Trophoblast cell (in vitro differentiated cells and primary cell): ENCODE results near the gene LUZP1.
A peak's percentile ranks its signal among the peaks of the same experiment; 100 is the strongest.

Experiments
- DNase-seq, 2 donors: peaks; one replicate each; pipeline ENCODE4 v3.0.0-alpha.2; 2016
- H2AFZ ChIP-seq: 2 replicates; pipeline ENCODE4 v1.6.1; 2013; ENCODE audit warnings: low read length, moderate library complexity, mild to moderate bottlenecking; ENCODE audit not compliant: insufficient read depth, poor library complexity
- H2AK5ac ChIP-seq: 2 replicates; pipeline ENCODE4 v1.6.1; 2013; ENCODE audit warnings: mild to moderate bottlenecking, low read length
- H2BK120ac ChIP-seq: 2 replicates; pipeline ENCODE4 v1.6.1; 2013; ENCODE audit warnings: low read length, mild to moderate bottlenecking, moderate library complexity; ENCODE audit not compliant: insufficient read depth, poor library complexity
- H2BK12ac ChIP-seq: 2 replicates; pipeline ENCODE4 v1.6.1; 2013; ENCODE audit warnings: mild to moderate bottlenecking, low read length, moderate library complexity
- H2BK5ac ChIP-seq: 2 replicates; pipeline ENCODE4 v1.6.1; 2013; ENCODE audit warnings: low read length, low read depth, moderate library complexity, mild to moderate bottlenecking; ENCODE audit not compliant: poor library complexity
- H3K14ac ChIP-seq: 2 replicates; pipeline ENCODE4 v1.6.1; 2013; ENCODE audit warnings: mild to moderate bottlenecking, low read length
- H3K18ac ChIP-seq: 2 replicates; pipeline ENCODE4 v1.6.1; 2013; ENCODE audit warnings: mild to moderate bottlenecking, low read length
- H3K23ac ChIP-seq: 2 replicates; pipeline ENCODE4 v1.6.1; 2013; ENCODE audit warnings: low read length
- H3K27ac ChIP-seq: 2 replicates; pipeline ENCODE4 v1.5.1; 2013; ENCODE audit warnings: low read depth, mild to moderate bottlenecking, inconsistent platforms, low read length, moderate library complexity
- H3K27me3 ChIP-seq: 2 replicates; pipeline ENCODE4 v1.6.1; 2013; ENCODE audit warnings: inconsistent platforms, mild to moderate bottlenecking, low read length, moderate library complexity; ENCODE audit not compliant: insufficient read depth
- H3K36me3 ChIP-seq, 2 experiments: 1 replicate in 1 of 2; 2 replicates in 1 of 2; pipeline ENCODE4 v1.6.1; 2013; ENCODE audit warnings: low read length in 2 of 2, mild to moderate bottlenecking in 2 of 2, moderate library complexity in 1 of 2; ENCODE audit not compliant: insufficient read depth in 2 of 2, control insufficient read depth in 1 of 2
- H3K4ac ChIP-seq: 2 replicates; pipeline ENCODE4 v1.6.1; 2013; ENCODE audit warnings: low read depth, mild to moderate bottlenecking, low read length, moderate library complexity
- H3K4me1 ChIP-seq, 2 experiments: 1 replicate in 1 of 2; 2 replicates in 1 of 2; pipeline ENCODE4 v1.6.1; 2013; ENCODE audit warnings: low read length in 2 of 2, mild to moderate bottlenecking in 2 of 2, moderate library complexity in 1 of 2; ENCODE audit not compliant: insufficient read depth in 2 of 2, control insufficient read depth in 1 of 2
- H3K4me2 ChIP-seq: 2 replicates; pipeline ENCODE4 v1.6.1; 2013; ENCODE audit warnings: inconsistent platforms, mild to moderate bottlenecking, low read length, moderate library complexity
- H3K4me3 ChIP-seq: 2 replicates; pipeline ENCODE4 v1.5.1; 2013; ENCODE audit warnings: mild to moderate bottlenecking, low read depth, low read length, inconsistent platforms
- H3K79me1 ChIP-seq: one replicate; pipeline ENCODE4 v1.6.1; 2013; ENCODE audit warnings: low read length
- H3K79me2 ChIP-seq: 2 replicates; pipeline ENCODE4 v1.6.1; 2013; ENCODE audit warnings: low read length, mild to moderate bottlenecking; ENCODE audit not compliant: control insufficient read depth, insufficient read depth, poor library complexity
- H3K9ac ChIP-seq: 2 replicates; pipeline ENCODE4 v1.6.1; 2013; ENCODE audit warnings: mild to moderate bottlenecking, low read length
- H3K9me3 ChIP-seq: 2 replicates; pipeline ENCODE4 v1.6.1; 2013; ENCODE audit warnings: low read depth, mild to moderate bottlenecking, control low read depth, inconsistent platforms, low read length; ENCODE audit not compliant: insufficient read depth
- H4K12ac ChIP-seq: 2 replicates; pipeline ENCODE4 v1.6.1; 2013; ENCODE audit warnings: low read depth, mild to moderate bottlenecking, low read length, moderate library complexity
- H4K8ac ChIP-seq: 2 replicates; pipeline ENCODE4 v1.6.1; 2013; ENCODE audit warnings: low read depth, mild to moderate bottlenecking, low read length, moderate library complexity
- H4K91ac ChIP-seq: one replicate; pipeline ENCODE4 v1.6.1; 2013; ENCODE audit warnings: low read depth, mild to moderate bottlenecking, low read length, moderate library complexity
- WGBS: extraction: QIAGEN DNeasy Blood & Tissue Kit; methylation state at CpG from one replicate; pipeline ENCODE4 v1.1.7; 2013; ENCODE audit warnings: missing lambda C conversion rate; ENCODE audit not compliant: insufficient read length, insufficient coverage; ENCODE audit errors: extremely low coverage; 5-methylcytosine and 5-hydroxymethylcytosine counted together

The LUZP1 gene

DNA sequence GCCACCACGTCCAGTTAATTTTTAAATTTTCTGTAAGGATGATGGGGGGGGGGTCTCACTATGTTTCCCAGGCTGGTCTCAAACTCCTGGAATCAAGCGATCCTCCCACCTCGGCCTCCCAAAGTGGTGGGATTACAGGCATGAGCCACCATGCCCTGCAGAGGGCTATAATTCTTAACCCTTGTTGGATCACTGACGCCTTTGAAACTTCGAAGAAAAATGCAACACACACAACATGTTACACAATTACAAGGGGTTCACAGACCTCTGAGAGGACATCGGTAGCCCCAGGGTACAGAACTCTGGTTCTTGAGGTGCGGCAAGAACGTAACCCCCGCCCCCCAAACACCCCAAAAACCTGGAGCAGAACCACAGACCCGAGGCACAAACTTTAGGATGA lies 8.4 kb upstream of the LUZP1 start:
- peak overlapping the region; percentile 71 for H3K18ac ChIP-seq
- peak overlapping the region; percentile 10 for H3K4ac ChIP-seq
- H3K36me3 ChIP-seq = no peaks in the 10 kb centered on the region
- DNase-seq = no peak
- H3K4me2 ChIP-seq = peak overlapping the region; percentile 77
- H2BK5ac ChIP-seq = peak overlapping the region; percentile 24
- peak overlapping the region; percentile 21 for H2BK12ac ChIP-seq
- H4K8ac ChIP-seq = no peak overlapping the region
- H3K9ac ChIP-seq = peak overlapping the region; percentile 4
- no peak overlapping the region for H2BK120ac ChIP-seq
- H4K12ac ChIP-seq = peak overlapping the region; percentile 3
- no peaks in the 10 kb centered on the region for H3K27me3 ChIP-seq
- peaks cover 7% of the 10 kb centered on the region for H3K79me1 ChIP-seq
- no CpG with 5 or more reads among the region's 10 CpGs for WGBS
- H3K14ac ChIP-seq = no peak overlapping the region
- H3K4me3 ChIP-seq = no peak overlapping the region
- no peak overlapping the region for H4K91ac ChIP-seq
- H3K9me3 ChIP-seq = no peaks in the 10 kb centered on the region
- H3K23ac ChIP-seq = no peak overlapping the region
- peak overlapping the region; percentile 75 for H2AFZ ChIP-seq
- no peak overlapping the region for H3K27ac ChIP-seq
- H2AK5ac ChIP-seq = no peak overlapping the region
- H3K4me1 ChIP-seq = peaks cover 0 to 6% of the 10 kb centered on the region in 2 experiments
- H3K79me2 ChIP-seq = no peaks in the 10 kb centered on the region

- H3K23ac ChIP-seq = no peak overlapping the region
- no CpG with 5 or more reads among the region's 1 CpG for WGBS
- no peak overlapping the region for H4K12ac ChIP-seq
- no peak overlapping the region for H4K91ac ChIP-seq
- H2AFZ ChIP-seq = no peak overlapping the region
- H3K9me3 ChIP-seq = no peaks in the 10 kb centered on the region
- peaks cover 10% of the 10 kb centered on the region for H3K79me1 ChIP-seq
- no peak overlapping the region for H3K27ac ChIP-seq
- H3K9ac ChIP-seq = no peak overlapping the region
- no peak overlapping the region for H3K4ac ChIP-seq
- no peak overlapping the region for H4K8ac ChIP-seq
- no peaks in the 10 kb centered on the region for H3K36me3 ChIP-seq
- peaks cover 3 to 8% of the 10 kb centered on the region in 2 experiments for H3K4me1 ChIP-seq
- H2AK5ac ChIP-seq = no peak overlapping the region
- H2BK5ac ChIP-seq = no peak overlapping the region
- no peak overlapping the region for H3K14ac ChIP-seq
- H3K18ac ChIP-seq = no peak overlapping the region
- H3K4me2 ChIP-seq = no peak overlapping the region
- no peaks in the 10 kb centered on the region for H3K79me2 ChIP-seq
- DNase-seq = no peak
- H3K27me3 ChIP-seq = no peaks in the 10 kb centered on the region
- no peak overlapping the region for H2BK12ac ChIP-seq
- no peak overlapping the region for H3K4me3 ChIP-seq
- no peak overlapping the region for H2BK120ac ChIP-seq
These were observed 5.9 kb upstream of the LUZP1 start for GRCh38 chr1:23174426-23175110.

DNA sequence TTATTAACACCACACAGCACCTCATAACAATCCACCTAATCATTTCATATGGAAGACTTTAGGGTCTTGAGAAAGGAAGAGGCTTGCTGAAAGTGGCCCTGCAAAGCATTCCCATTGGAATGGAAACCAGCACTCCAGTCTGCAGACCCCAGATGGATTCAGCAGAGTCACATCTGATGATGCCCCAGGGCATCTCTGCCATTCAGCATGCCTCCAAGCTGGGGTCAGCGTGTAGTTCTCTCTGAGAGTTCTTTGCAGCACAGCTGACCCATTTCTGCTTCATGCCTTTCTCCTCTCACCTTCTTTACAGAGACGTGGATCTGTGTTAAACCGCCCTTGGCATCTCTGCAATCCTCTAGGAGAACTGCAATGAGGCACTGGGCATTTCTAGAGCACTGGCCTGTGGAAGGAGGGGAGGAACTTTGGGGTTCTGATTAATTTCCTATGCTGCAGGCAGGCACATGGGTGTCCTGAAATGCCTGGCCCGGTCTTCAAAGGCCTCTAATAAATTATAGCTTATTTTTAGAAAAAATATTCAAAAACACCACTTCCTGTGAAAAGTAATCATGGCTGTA lies 2.6 kb upstream of the LUZP1 start:
- Histone ChIP-seq H2AK5ac (no peak overlapping the region), H3K4me3 (no peak overlapping the region), H4K8ac (no peak overlapping the region), H3K79me1 (peaks cover 13% of the 10 kb centered on the region), H2AFZ (no peak overlapping the region), H3K9ac (no peak overlapping the region), H2BK5ac (no peak overlapping the region), H4K91ac (no peak overlapping the region), H3K4me1 (peaks cover 2 to 3% of the 10 kb centered on the region in 2 experiments), H3K36me3 (no peaks in the 10 kb centered on the region), H3K14ac (no peak overlapping the region), H3K27ac (no peak overlapping the region), H3K9me3 (no peaks in the 10 kb centered on the region), H3K4ac (no peak overlapping the region), H3K23ac (no peak overlapping the region), H2BK12ac (no peak overlapping the region), H4K12ac (no peak overlapping the region), H3K79me2 (peaks cover 13% of the 10 kb centered on the region), H3K4me2 (no peak overlapping the region), H3K18ac (no peak overlapping the region), H3K27me3 (no peaks in the 10 kb centered on the region), H2BK120ac (no peak overlapping the region)
- WGBS = no CpG with 5 or more reads among the region's 4 CpGs
- no peak for DNase-seq

GRCh38 chr1:23169727-23170335 lies 1.2 kb upstream of the LUZP1 start:
- peak; percentile 21 to 40 for DNase-seq
- no CpG with 5 or more reads among the region's 5 CpGs for WGBS
- H4K12ac ChIP-seq = no peak overlapping the region
- no peaks in the 10 kb centered on the region for H3K36me3 ChIP-seq
- no peak overlapping the region for H3K9ac ChIP-seq
- H3K79me1 ChIP-seq = peaks cover 13% of the 10 kb centered on the region
- H2BK12ac ChIP-seq = no peak overlapping the region
- no peak overlapping the region for H3K18ac ChIP-seq
- H3K14ac ChIP-seq = no peak overlapping the region
- no peak overlapping the region for H3K27ac ChIP-seq
- no peak overlapping the region for H3K4me3 ChIP-seq
- H3K9me3 ChIP-seq = no peaks in the 10 kb centered on the region
- no peak overlapping the region for H2AFZ ChIP-seq
- no peak overlapping the region for H3K4ac ChIP-seq
- H4K91ac ChIP-seq = no peak overlapping the region
- H2AK5ac ChIP-seq = no peak overlapping the region
- H3K4me1 ChIP-seq = peaks cover 3 to 4% of the 10 kb centered on the region in 2 experiments
- H3K27me3 ChIP-seq = no peaks in the 10 kb centered on the region
- peaks cover 20% of the 10 kb centered on the region for H3K79me2 ChIP-seq
- H2BK5ac ChIP-seq = no peak overlapping the region
- H2BK120ac ChIP-seq = no peak overlapping the region
- no peak overlapping the region for H4K8ac ChIP-seq
- H3K4me2 ChIP-seq = no peak overlapping the region
- no peak overlapping the region for H3K23ac ChIP-seq
